NCI-H345 (cell line): ENCODE data around the gene GLIS1.
A peak's percentile ranks its signal among the peaks of the same experiment; 100 is the strongest.

Experiments
- DNase-seq: peaks from one replicate; lab custom pipeline; 2025; lab: John Stamatoyannopoulos, UW

Gene GLIS1

GRCh38 chr1:53485478-53486394 lies 253.2 kb downstream of the GLIS1 start:
- DNase-seq: peak; percentile 79

- no peak for DNase-seq
Measured at GRCh38 chr1:53484705-53485477, 254.1 kb downstream of the GLIS1 start.

- DNase-seq: no peak
Measured at GRCh38 chr1:53483656-53484055, 255.3 kb downstream of the GLIS1 start.

- DNase-seq: no peak
Measured at GRCh38 chr1:53483170-53483569, 255.8 kb downstream of the GLIS1 start.

- DNase-seq: no peak
Measured at GRCh38 chr1:53482441-53483153, 256.4 kb downstream of the GLIS1 start.

GRCh38 chr1:53481456-53481855 lies 257.5 kb downstream of the GLIS1 start:
- no peak for DNase-seq

GRCh38 chr1:53480678-53481077 lies 258.3 kb downstream of the GLIS1 start:
- no peak for DNase-seq

GRCh38 chr1:53478502-53478818 lies 260.5 kb downstream of the GLIS1 start:
- DNase-seq: no peak

- no peak for DNase-seq
Measured at GRCh38 chr1:53477651-53478501, 261.1 kb downstream of the GLIS1 start.

- DNase-seq: no peak
Measured at GRCh38 chr1:53476579-53476978, 262.4 kb downstream of the GLIS1 start.

- DNase-seq: no peak
Measured at GRCh38 chr1:53475664-53476063, 263.3 kb downstream of the GLIS1 start.

GRCh38 chr1:53473463-53473862 lies 265.5 kb downstream of the GLIS1 start:
- no peak for DNase-seq

- no peak for DNase-seq
Measured at GRCh38 chr1:53471000-53471399, 268.0 kb downstream of the GLIS1 start.

GRCh38 chr1:53470584-53470983 lies 268.4 kb downstream of the GLIS1 start:
- DNase-seq: no peak

- no peak for DNase-seq
Measured at GRCh38 chr1:53470155-53470554, 268.8 kb downstream of the GLIS1 start.

GRCh38 chr1:53469373-53469772 lies 269.6 kb downstream of the GLIS1 start:
- DNase-seq: no peak

GRCh38 chr1:53468374-53468773 lies 270.6 kb downstream of the GLIS1 start:
- DNase-seq: no peak

- DNase-seq: no peak
Measured at GRCh38 chr1:53467391-53467790, 271.6 kb downstream of the GLIS1 start.

- no peak for DNase-seq
Measured at GRCh38 chr1:53465023-53465957, 273.7 kb downstream of the GLIS1 start.
